HG03432 (cell line): ENCODE measurements around the gene SNX15.
A peak's percentile ranks its signal among the peaks of the same experiment; 100 is the strongest.
"Not testable (repeated sequence)": the region's sequence is repeated elsewhere in the genome, so short reads cannot be mapped to it uniquely, and the experiment has no call there.

ENCODE experiments used
- ATAC-seq: cut with Tn5 transposase; IDR thresholded peaks from one replicate; pipeline ENCODE4 v1.9.1; 2021; ENCODE audit warnings: mild to moderate bottlenecking, moderate library complexity; ENCODE audit not compliant: unreplicated experiment

Gene SNX15

GRCh38 chr11:65014726-65015227 lies 12.5 kb upstream of the SNX15 start:
- no peak for ATAC-seq

- no peak for ATAC-seq
These were observed 10.5 kb upstream of the SNX15 start for GRCh38 chr11:65016705-65017104.

DNA sequence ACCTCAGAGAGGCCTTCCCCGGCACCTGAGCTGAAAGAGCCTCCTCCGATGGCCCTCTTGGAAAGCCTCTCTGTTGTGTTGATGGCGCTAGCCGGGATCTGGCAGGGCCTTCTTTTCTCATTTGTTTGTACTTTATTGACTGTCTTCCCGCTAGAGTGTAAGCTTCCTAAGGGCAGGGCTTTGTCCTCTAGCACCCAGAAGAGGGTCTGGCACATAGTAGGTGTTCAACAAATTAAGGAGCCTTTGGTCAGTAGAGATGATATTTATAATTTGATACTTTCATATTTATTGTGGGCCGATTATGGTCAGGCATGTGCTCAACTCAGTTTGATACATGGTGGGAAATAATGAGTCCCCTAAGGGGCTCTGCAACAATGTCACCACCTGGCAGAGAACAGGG lies 9.3 kb upstream of the SNX15 start:
- no peak for ATAC-seq

DNA sequence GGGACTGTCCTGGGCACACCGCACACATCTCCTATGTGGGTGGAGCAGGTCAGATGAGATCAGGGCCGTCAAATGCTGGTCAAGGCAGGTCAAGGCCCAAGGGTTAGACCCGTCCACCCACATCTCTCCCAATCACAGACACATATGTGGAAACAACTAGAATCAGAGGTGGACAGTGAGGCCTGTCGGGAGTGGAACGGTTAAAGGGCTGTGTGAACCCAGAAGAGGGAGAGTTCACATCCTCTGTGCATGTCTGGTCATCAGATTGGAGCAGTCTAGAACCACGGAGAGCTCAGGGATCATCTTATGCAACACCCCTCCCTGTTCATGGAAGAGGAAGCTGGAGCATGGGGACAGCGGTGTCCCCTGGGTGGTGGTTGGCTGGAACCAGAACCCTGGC lies 7.4 kb upstream of the SNX15 start:
- no peak for ATAC-seq

GRCh38 chr11:65021003-65021402 lies 6.2 kb upstream of the SNX15 start:
- no peak for ATAC-seq

DNA sequence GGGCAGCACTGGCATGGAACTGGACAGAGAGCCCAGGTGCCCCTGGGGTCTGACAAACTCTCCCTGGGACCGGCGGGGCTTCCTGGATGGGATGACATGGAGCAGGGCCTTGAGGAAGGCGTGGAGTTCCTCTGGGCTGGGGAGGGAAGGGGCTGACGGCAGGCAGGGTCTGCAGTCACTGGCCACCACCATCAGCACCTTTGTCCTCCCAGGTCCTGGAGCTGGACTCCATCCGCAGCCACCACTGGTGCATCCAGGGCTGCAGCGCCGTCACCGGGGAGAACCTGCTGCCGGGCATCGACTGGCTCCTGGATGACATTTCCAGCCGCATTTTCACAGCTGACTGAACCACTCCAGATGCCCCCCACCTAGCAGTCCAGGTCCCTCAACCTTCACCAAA lies 5.7 kb upstream of the SNX15 start:
- no peak for ATAC-seq

DNA sequence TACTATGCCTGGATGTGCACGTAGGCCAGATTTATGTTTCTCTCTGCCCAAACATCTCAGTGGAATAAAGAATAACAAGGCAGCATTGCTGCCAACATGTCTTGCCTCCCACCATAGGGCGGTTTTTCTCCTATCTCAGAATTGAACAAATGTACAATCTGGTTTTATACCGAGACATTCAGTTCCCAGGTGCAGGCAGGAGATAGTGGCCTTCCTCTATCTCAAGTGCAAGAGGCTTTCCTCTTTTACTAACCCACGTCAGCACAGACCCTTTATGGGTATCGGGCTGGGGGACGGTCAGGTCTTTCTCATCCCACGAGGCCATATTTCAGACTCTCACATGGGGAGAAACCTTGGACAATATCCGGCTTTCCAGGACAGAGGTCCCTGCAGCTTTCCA lies 3.7 kb upstream of the SNX15 start:
- not testable (repeated sequence) for ATAC-seq

DNA sequence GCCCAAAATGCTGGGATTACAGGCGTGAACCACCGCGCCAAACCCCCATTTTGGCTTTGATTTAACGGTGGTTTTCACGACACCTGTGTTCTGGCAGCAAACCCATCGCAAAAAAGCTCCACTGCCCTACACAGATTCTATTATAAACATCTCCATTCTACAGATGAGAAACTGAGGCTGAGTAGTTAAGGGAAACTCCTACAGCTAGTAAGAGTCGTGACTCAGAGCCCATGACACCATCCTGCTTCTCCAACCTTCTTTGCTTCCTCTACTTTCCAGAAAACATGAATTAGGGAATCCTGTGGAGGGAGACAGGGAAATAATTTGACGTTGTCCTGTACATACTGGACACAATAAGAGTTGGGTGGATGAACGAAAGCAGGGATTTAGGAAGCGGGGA lies 429 bp upstream of the SNX15 start:
- no peak for ATAC-seq

DNA sequence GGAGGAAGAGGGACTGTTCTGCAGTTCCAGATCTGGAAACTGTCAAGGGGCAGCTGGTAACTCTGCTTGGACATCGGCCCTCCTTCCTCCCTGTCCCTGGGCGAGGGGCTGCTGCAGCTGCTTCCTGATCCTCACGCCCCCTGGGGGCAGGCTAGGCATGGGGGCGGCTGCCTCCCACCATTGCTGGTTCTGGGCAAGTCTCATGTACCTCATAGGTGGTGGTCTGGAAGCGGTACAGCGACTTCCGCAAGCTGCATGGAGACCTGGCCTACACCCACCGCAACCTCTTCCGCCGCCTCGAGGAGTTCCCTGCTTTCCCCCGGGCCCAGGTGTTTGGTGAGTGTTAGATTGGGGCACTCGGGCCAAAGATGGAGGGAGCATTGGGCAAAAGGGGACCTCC lies 5.0 kb downstream of the SNX15 start:
- ATAC-seq = no peak

DNA sequence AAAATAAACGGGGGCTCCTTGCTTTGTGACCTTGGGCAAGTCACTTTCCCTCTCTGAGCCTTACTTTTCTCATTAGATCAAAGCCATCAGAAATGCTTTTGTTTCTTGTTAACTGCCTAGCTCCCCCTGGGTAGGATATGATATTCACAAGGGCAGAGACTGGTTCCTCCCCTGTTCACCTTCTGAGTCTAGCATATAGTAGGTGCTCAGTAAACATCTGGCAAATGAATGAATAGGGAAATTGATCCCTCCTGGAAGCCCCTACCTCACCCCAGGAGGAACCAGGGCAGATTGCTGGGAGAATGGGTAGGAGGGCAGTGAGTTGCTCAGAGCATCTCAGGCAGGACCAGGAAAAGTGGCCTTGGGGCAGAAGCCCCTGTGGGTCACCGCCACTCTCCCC lies 7.2 kb downstream of the SNX15 start:
- no peak for ATAC-seq

- no peak for ATAC-seq
These were observed 8.3 kb downstream of the SNX15 start for GRCh38 chr11:65035579-65035978.

DNA sequence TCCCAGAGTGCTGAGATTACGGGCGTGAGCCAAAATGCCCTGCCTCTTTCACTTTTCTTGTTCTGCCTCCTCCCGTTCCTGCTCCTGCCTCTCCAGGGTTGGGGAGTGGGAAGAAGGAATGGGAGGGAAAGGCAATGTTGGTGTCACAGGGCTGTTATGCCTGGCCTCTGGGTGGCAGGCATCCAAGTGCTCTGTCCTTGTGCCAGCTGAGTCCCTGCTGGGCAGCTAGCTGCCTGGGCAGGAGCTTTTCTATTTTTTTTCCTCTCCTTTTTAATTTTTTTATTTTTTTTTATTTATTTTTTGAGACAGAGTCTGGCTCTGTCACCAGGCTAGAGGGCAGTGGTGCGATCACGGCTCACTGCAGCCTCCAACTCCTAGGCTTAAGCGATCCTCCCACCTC lies 9.7 kb downstream of the SNX15 start:
- ATAC-seq = no peak

DNA sequence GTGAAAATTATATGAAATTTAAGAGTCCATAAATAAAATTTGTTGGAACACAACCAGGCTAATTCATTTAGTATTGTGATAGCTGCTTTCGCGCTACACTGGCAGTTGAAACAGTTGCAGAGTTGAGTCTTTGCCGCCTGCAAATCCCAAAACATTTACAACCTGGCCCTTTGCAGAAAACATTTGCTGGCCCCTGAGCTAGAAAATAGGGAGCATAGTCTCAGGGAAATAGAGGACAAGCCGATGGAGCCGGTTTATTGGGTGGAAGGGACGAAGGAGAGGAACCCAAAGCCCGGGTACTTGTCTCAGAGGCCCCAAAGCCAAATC lies 13.2 kb downstream of the SNX15 start:
- ATAC-seq = no peak

DNA sequence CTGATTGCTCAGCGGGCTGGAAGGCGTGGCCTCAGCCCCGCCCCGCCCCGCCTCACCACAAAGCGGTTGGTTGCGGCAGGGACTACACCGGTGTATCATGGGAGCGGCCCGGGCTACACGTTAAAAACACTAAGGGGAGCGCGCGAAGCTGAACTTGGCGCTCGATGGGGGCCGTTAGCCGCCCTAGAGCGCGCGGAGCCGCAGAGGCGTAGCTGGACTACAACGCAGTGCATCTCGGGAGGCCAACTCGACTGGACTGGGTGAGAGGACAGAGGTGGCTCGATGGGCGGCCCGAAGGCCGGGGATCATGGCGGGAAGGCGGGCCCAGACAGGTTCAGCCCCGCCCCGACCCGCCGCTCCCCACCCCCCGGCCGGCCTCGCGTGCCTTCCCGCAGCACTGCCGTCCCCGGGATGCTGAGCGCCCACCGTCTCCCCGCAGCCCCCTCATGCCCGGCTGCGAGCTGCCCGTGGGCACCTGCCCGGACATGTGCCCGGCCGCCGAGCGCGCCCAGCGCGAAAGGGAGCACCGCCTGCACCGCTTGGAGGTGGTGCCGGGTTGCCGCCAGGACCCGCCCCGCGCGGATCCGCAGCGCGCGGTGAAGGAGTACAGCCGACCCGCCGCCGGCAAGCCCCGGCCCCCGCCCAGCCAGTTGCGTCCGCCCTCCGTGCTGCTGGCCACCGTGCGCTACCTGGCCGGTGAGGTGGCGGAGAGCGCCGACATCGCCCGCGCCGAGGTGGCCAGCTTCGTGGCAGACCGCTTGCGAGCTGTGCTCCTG lies 13.8 kb downstream of the SNX15 start, which contains the start of gene SAC3D1:
Gene SAC3D1 (plus strand): TSS at position 364 of the 776 bp plus-strand sequence. CDS start 83 bp downstream, at position 447.
- peak; percentile 86 for ATAC-seq

DNA sequence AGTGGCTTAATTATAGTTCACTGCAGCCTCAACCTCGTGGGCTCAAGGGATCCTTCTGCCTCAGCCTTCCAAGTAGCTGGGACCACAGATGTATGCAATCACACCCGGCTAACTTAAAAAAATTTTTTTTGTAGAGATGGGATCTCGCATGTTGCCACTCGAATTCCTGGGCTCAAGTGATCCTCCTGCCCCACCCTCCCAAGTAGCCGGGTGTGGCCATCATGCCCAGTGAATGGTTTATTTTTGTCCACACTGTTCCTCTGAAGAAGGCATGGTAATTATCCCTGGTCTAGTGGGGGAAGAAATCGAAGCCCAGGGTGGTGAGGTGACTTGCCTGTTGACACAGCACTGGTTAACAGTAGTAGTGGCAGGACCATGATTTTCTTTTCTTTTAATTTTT lies 15.7 kb downstream of the SNX15 start:
- no peak for ATAC-seq

GRCh38 chr11:65043881-65044501 lies 16.8 kb downstream of the SNX15 start:
- ATAC-seq = no peak

DNA sequence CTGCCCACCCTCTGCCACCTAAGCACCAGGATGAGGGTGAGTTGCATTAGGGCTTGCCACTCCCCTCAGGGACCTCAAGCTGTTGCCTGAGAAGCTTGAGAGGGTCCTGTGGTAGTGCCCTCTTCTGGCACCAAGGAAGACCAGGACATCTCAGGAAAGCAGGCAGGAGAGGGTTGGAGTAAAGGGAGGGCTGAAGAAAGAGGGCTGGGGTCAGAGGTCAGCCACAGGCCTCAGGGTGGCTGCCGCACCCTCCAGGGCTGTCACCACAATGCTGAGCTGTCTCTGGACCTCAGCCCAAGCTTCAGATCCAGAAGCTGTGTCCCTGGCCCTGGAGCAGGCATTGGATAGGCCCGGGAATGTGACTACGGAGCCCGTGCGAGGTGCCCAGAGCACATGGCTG lies 17.8 kb downstream of the SNX15 start:
- no peak for ATAC-seq

DNA sequence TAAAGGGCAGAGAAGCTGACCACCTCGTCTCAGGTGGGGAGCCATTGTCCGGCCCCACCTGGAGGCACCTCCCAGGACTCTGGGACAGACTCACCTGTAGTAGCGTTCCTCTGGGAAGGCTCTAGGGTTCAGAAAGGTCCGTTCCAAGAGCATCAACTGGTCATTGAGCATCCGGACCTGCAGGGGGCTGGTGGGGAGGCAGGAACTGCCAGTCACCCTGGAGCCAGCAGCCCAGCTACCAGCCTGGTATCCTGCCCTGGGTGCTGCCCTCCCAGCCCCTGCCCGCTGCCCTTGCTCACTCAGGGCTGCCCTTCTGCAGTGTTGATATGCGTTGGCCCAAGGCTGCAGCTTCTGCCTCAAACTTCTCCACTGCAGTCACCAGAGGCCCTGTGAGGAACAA lies 18.5 kb downstream of the SNX15 start:
- no peak for ATAC-seq

DNA sequence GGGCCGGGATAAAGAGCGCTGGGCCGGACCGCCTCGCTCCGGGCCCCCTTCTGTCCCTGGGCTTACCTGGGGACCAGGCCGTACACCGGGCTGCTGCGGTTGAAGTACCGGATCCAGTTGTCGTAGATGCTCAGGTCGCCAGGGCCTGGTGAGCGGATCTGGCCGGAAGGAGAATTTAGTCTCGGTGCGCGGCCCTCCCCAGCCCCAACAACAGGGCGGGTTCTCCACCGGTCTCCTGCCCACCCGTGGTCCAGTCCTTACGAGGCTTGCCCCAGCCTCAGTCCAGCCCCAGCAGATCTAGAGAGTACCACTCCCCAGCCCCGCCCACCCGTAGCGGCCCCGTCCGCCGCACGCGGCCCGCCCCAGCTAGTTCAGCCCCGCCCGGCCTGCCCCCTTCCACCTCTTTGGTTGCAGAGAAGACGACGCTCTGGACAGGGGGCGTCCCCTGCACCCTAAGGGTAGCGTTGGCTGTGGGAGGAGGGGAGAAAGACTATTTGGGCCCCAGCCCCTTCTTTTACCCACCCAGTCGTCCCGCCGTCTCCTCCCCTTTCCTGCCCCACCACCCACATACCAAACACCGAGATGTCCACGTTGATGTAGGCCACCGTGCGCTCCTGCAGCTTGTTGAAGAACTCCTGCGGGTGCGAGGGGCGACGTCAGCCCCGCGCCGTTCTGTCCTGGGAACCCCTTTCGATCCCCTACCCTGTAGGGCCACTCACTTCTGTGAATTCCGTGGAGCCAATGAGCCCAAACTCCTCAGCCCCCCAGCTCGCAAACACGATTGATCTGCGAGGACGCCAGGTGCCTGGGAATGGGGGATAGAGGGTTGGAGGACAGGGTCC lies 20.6 kb downstream of the SNX15 start:
- ATAC-seq = no peak

GRCh38 chr11:65051398-65051858 lies 24.2 kb downstream of the SNX15 start:
- no peak for ATAC-seq

- ATAC-seq = no peak
These were observed 26.7 kb downstream of the SNX15 start for GRCh38 chr11:65053827-65054508.
